Prostate gland (tissue), 2 donors: ENCODE results near the gene GPATCH2. TPM values are rescaled to one million over a fixed set of nuclear protein-coding genes. Genes with fewer than 3 reads are reported as not detected.

ENCODE experiments used
- DNase-seq: peaks from one replicate; pipeline ENCODE4 v3.0.0-alpha.2; 2019; ENCODE audit warnings: low spot score
- H3K27ac ChIP-seq, 2 donors: fragments of 200-600 bp; sonication (generic); 2 replicates each; pipeline ENCODE4 v1.5.1; 2017 to 2019
- H3K27me3 ChIP-seq: fragments of 200-600 bp; sonication (generic); replicated peaks from 2 replicates; pipeline ENCODE4 v1.5.1; 2019; ENCODE audit not compliant: insufficient read depth
- H3K36me3 ChIP-seq, 2 donors: fragments of 200-600 bp; sonication (generic); 1 replicate in 1 of 2; 2 replicates in 1 of 2; pipeline versions ENCODE4 v1.5.1 to v1.8.1; 2017 to 2019
- H3K4me1 ChIP-seq: fragments of 200-600 bp; sonication (generic); replicated peaks from 2 replicates; pipeline ENCODE4 v1.5.1; 2019
- H3K4me3 ChIP-seq, 2 donors: fragments of 200-600 bp; sonication (generic); 2 replicates each; pipeline ENCODE4 v1.5.1; 2017 to 2019
- H3K9me3 ChIP-seq: fragments of 200-600 bp; sonication (generic); 2 replicates; pipeline ENCODE4 v1.5.1; 2017
- POLR2A ChIP-seq: fragments of 450-650 bp; IDR thresholded peaks from one replicate; pipeline ENCODE4 v1.6.1; 2016; ENCODE audit warnings: antibody characterized with exemption, mild to moderate bottlenecking
- POLR2AphosphoS5 ChIP-seq: sonication (generic); formaldehyde crosslinking; IDR thresholded peaks from one replicate; pipeline ENCODE4 v1.6.1; 2017; ENCODE audit warnings: antibody characterized with exemption
- WGBS: methylation state at CpG from one replicate; pipeline ENCODE4 v1.1.5; 2018; 5-methylcytosine and 5-hydroxymethylcytosine counted together
- intact Hi-C: fragments of 100-400 bp; cut with DNase I; formaldehyde crosslinking; loops from one replicate; pipeline ENCODE4 v1.14.2; 2022
- total RNA-seq, 2 donors: library from RNA; depleted of rRNA; stranded (reverse); fragments of >200 nt; gene quantifications; one replicate each; pipeline ENCODE4 v1.1.0, GENCODE V29; 2016
- TF ChIP-seq, protein P1 (sequence below), 4 experiments: fragments of 200-600 bp in 2 of 4; fragments of 450-650 bp in 2 of 4; sonication (generic) in 2 of 4; IDR thresholded peaks; 1 replicate in 3 of 4; 2 replicates in 1 of 4; pipeline ENCODE4 v1.5.1; 2016 to 2019; ENCODE audit warnings: antibody characterized with exemption in 4 of 4, mild to moderate bottlenecking in 2 of 4, moderate library complexity in 2 of 4

The GPATCH2 gene
- total RNA-seq, 2 donors from 2014 or later, result 15.1 to 16.8 TPM

DNA sequence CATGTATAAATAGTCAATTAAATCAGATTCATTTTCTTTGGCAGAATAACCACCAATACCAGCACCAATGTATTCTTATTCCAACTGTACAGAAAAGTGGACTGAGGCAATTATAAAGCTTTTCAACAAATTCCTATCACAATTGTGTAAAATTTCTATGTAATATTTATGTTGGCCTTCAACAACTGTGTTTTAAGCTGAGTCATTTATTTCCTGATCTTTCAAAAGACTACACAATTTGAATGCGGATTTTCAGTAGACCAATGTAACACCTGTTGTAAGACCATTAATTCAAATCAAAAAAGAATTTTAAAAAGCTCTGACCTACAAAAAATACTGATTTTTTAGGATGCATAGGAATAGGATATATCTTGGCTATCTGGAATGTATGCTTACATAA is 25.5 kb downstream of the GPATCH2 start:
- no peak for DNase-seq
- no peak overlapping the region for H3K27ac ChIP-seq
- TF ChIP-seq, protein P1, sequence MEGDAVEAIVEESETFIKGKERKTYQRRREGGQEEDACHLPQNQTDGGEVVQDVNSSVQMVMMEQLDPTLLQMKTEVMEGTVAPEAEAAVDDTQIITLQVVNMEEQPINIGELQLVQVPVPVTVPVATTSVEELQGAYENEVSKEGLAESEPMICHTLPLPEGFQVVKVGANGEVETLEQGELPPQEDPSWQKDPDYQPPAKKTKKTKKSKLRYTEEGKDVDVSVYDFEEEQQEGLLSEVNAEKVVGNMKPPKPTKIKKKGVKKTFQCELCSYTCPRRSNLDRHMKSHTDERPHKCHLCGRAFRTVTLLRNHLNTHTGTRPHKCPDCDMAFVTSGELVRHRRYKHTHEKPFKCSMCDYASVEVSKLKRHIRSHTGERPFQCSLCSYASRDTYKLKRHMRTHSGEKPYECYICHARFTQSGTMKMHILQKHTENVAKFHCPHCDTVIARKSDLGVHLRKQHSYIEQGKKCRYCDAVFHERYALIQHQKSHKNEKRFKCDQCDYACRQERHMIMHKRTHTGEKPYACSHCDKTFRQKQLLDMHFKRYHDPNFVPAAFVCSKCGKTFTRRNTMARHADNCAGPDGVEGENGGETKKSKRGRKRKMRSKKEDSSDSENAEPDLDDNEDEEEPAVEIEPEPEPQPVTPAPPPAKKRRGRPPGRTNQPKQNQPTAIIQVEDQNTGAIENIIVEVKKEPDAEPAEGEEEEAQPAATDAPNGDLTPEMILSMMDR (IDR thresholded peaks at IDR 0.05), result no peak
- TF ChIP-seq POLR2A (no peak), POLR2AphosphoS5 (no peak)
- 87% methylated on average over 1 of the region's 1 CpG for WGBS
- H3K27me3 ChIP-seq, result no peaks in the 10 kb centered on the region
- H3K4me1 ChIP-seq, result no peaks in the 10 kb centered on the region
- no peak overlapping the region for H3K4me3 ChIP-seq
- H3K9me3 ChIP-seq, result no peaks in the 10 kb centered on the region
- no peaks in the 10 kb centered on the region for H3K36me3 ChIP-seq
- intact Hi-C loops, result no loop called here

DNA sequence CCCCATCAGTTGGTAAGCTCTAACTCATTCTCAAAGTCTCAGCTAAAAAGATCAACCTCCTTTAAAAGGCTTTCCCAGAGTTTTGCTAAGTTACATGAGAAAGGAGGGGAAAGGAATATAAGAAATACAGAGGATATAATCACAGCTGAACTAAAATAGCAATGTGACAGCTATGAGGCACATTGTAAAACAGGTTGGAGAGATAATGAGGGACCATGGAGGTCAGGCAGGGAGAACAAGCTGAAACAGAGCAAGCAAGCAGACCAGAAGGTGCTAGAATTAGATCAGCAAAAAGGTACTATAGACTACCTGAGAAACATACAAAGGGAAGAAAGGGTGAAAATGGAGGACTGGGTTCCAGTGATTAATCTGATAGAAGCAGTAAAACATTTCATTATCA is 28.5 kb downstream of the GPATCH2 start:
- Histone ChIP-seq H3K4me1 (no peaks in the 10 kb centered on the region), H3K9me3 (no peaks in the 10 kb centered on the region), H3K4me3 (no peak overlapping the region), H3K27ac (no peak overlapping the region), H3K36me3 (no peaks in the 10 kb centered on the region), H3K27me3 (no peaks in the 10 kb centered on the region)
- DNase-seq, result no peak
- TF ChIP-seq POLR2AphosphoS5, result no peak
- TF ChIP-seq, protein P1 (IDR thresholded peaks at IDR 0.05), result no peak
- no peak for TF ChIP-seq POLR2A
- intact Hi-C loops, result no loop called here

DNA sequence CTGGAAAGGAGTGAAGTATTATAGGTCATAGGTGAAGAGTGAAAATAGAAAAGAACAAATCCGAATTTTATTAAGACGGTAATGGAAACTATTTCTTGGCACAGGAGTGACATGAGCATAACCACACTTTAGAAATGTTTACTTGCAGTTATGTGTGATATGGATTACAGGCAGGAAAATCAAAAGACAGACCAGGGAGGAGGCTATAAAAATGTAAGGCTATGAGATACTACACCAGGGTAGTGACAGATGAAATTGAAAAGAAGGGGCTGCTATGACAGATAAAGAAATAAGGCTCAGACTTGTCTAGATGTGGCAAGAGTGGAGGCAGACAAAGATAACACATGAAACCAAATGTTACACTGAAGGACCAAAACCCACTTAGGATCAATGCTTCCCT is 31.7 kb downstream of the GPATCH2 start:
- DNase-seq, result no peak
- Histone ChIP-seq H3K36me3 (no peaks in the 10 kb centered on the region), H3K4me3 (no peak overlapping the region), H3K4me1 (no peaks in the 10 kb centered on the region), H3K27me3 (no peaks in the 10 kb centered on the region), H3K27ac (no peak overlapping the region), H3K9me3 (no peaks in the 10 kb centered on the region)
- intact Hi-C loops, result no loop called here
- TF ChIP-seq, protein P1 (IDR thresholded peaks at IDR 0.05), result no peak
- TF ChIP-seq POLR2AphosphoS5, result no peak
- WGBS, result 60% methylated on average over 2 of the region's 2 CpGs

DNA sequence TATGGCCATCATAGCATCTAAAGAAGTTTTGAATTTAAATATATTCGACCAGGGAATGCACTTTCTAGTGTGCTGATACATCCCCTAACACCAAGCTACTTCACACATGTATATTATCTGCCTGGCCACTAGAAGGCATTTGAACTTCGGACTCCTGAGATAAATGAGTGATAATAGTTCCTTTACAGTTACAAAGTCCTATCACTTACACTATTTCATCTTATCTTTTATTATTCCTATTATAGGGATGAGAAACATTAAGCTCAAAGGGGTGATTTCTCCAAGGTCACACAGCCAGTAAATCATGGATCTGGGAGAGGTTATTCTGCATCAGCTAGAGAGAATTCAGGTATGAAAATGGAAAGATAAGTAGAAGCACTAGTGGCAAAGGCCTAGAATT is 40.3 kb downstream of the GPATCH2 start:
- Histone ChIP-seq H3K4me1 (no peaks in the 10 kb centered on the region), H3K9me3 (no peaks in the 10 kb centered on the region), H3K27me3 (no peaks in the 10 kb centered on the region), H3K27ac (no peak overlapping the region), H3K4me3 (no peak overlapping the region), H3K36me3 (no peaks in the 10 kb centered on the region)
- no peak for DNase-seq
- WGBS, result 94% methylated on average over 2 of the region's 2 CpGs
- TF ChIP-seq, protein P1 (IDR thresholded peaks at IDR 0.05), result no peak
- TF ChIP-seq POLR2A (no peak), POLR2AphosphoS5 (no peak)
- intact Hi-C loops, result no loop called here

DNA sequence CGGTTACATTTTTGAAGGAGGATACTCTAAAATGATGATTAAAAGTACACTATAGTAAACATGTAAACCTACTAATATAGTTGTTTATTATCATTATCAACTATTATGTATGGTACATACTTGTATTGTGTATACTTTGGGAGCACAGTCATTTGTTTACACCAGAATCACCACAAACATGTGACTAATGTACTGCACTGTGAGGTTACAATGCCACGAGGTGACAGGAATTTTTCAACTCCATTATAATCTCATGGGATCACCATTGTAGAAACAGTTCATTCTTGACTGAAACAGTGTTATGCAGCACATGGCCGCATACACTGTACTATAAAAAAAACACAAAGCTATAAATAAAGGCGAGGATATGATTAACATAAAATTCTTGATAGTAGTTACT is 44.3 kb downstream of the GPATCH2 start:
- no peak for DNase-seq
- WGBS, result 84% methylated on average over 4 of the region's 4 CpGs
- no peaks in the 10 kb centered on the region for H3K9me3 ChIP-seq
- H3K27me3 ChIP-seq, result no peaks in the 10 kb centered on the region
- H3K36me3 ChIP-seq, result no peaks in the 10 kb centered on the region
- H3K27ac ChIP-seq, result no peak overlapping the region
- intact Hi-C loops, result no loop called here
- H3K4me1 ChIP-seq, result no peaks in the 10 kb centered on the region
- H3K4me3 ChIP-seq, result no peak overlapping the region
- TF ChIP-seq POLR2AphosphoS5, result no peak
